SK-N-SH treated with all-trans-retinoic acid at 6 μM for 48 hours (cell line): ENCODE data around the gene CACNA1D.

Experiments used
- ATAC-seq: fragments of 200-7000 bp; cut with Tn5 transposase; 3 replicates; pipeline ENCODE4 v1.9.1; 2020; ENCODE audit warnings: mild to moderate bottlenecking, moderate library complexity
- ARNTL ChIP-seq: fragments of 450-650 bp; formaldehyde crosslinking; IDR thresholded peaks from 2 replicates; pipeline ENCODE4 v1.5.0; 2020; ENCODE audit warnings: low read depth, mild to moderate bottlenecking, moderate library complexity, borderline replicate concordance
- BACH2 ChIP-seq: fragments of 250-450 bp; sonication (Bioruptor Pico); IDR thresholded peaks from 2 replicates; pipeline ENCODE4 v1.9.0; 2021; ENCODE audit warnings: mild to moderate bottlenecking, borderline replicate concordance
- CSDC2 ChIP-seq: fragments of 250-450 bp; sonication (Bioruptor Pico); IDR thresholded peaks from 2 replicates; pipeline ENCODE4 v1.5.0; 2020; ENCODE audit warnings: mild to moderate bottlenecking, moderate library complexity
- CSRNP3 ChIP-seq: fragments of 250-450 bp; sonication (Bioruptor Pico); IDR thresholded peaks from 2 replicates; pipeline ENCODE4 v1.5.1; 2021; ENCODE audit warnings: mild to moderate bottlenecking, moderate library complexity
- GLIS3 ChIP-seq: fragments of 250-450 bp; sonication (Bioruptor Pico); IDR thresholded peaks from 2 replicates; pipeline ENCODE4 v1.5.0; 2020; ENCODE audit warnings: mild to moderate bottlenecking, moderate library complexity
- ISL1 ChIP-seq: fragments of 250-450 bp; sonication (Bioruptor Pico); IDR thresholded peaks from 2 replicates; pipeline ENCODE4 v2.1.2; 2022; ENCODE audit warnings: mild to moderate bottlenecking, moderate library complexity
- OSR1 ChIP-seq: fragments of 250-450 bp; sonication (Bioruptor Pico); IDR thresholded peaks from 2 replicates; pipeline ENCODE4 v1.8.0; 2022; ENCODE audit warnings: moderate library complexity, mild to moderate bottlenecking, inconsistent platforms
- POU6F1 ChIP-seq: fragments of 250-450 bp; sonication (Bioruptor Pico); IDR thresholded peaks from 2 replicates; pipeline ENCODE4 v1.8.0; 2021; ENCODE audit warnings: low read depth, mild to moderate bottlenecking, moderate library complexity, borderline replicate concordance
- PPARA ChIP-seq: fragments of 250-450 bp; sonication (Bioruptor Pico); IDR thresholded peaks from 2 replicates; pipeline ENCODE4 v1.5.0; 2020; ENCODE audit warnings: mild to moderate bottlenecking, borderline replicate concordance
- RARB ChIP-seq: fragments of 250-450 bp; sonication (Bioruptor Pico); IDR thresholded peaks from 2 replicates; pipeline ENCODE4 v1.8.0; 2021; ENCODE audit warnings: mild to moderate bottlenecking, moderate library complexity
- SNAI2 ChIP-seq: fragments of 250-450 bp; sonication (Bioruptor Pico); IDR thresholded peaks from 2 replicates; pipeline ENCODE4 v1.5.0; 2020; ENCODE audit warnings: mild to moderate bottlenecking, moderate library complexity
- TCF4 ChIP-seq: fragments of 250-450 bp; sonication (Bioruptor Pico); IDR thresholded peaks from 2 replicates; pipeline ENCODE4 v1.8.0; 2021; ENCODE audit warnings: mild to moderate bottlenecking, moderate library complexity, borderline replicate concordance
- TOX ChIP-seq: fragments of 250-450 bp; sonication (Bioruptor Pico); IDR thresholded peaks from 2 replicates; pipeline ENCODE4 v1.8.0; 2021; ENCODE audit warnings: mild to moderate bottlenecking, moderate library complexity, borderline replicate concordance
- ZC3H10 ChIP-seq: fragments of 250-450 bp; sonication (Bioruptor Pico); IDR thresholded peaks from 2 replicates; pipeline ENCODE4 v1.5.1; 2021; ENCODE audit warnings: mild to moderate bottlenecking, moderate library complexity
- ZFP3 ChIP-seq: fragments of 250-450 bp; sonication (Bioruptor Pico); IDR thresholded peaks from 2 replicates; pipeline ENCODE4 v1.5.0; 2020; ENCODE audit warnings: mild to moderate bottlenecking, moderate library complexity
- ZNF565 ChIP-seq: fragments of 450-650 bp; formaldehyde crosslinking; conservative IDR thresholded peaks from 2 replicates; pipeline ENCODE4 v1.5.0; 2020; ENCODE audit warnings: low read depth, mild to moderate bottlenecking, moderate library complexity
- ZNF70 ChIP-seq: fragments of 450-650 bp; formaldehyde crosslinking; IDR thresholded peaks from 2 replicates; pipeline ENCODE4 v1.5.0; 2020; ENCODE audit warnings: mild to moderate bottlenecking, moderate library complexity
- ZNF8 ChIP-seq: fragments of 450-650 bp; formaldehyde crosslinking; IDR thresholded peaks from 2 replicates; pipeline ENCODE4 v1.5.0; 2020; ENCODE audit warnings: mild to moderate bottlenecking, moderate library complexity
- TF ChIP-seq, protein P1 (sequence below): fragments of 250-450 bp; sonication (Bioruptor Pico); IDR thresholded peaks from 2 replicates; pipeline ENCODE4 v1.5.0; 2020; ENCODE audit warnings: mild to moderate bottlenecking, moderate library complexity
- TF ChIP-seq, protein P2 (sequence below): fragments of 250-450 bp; sonication (Bioruptor Pico); IDR thresholded peaks from 2 replicates; pipeline ENCODE4 v1.5.1; 2020; ENCODE audit warnings: low read depth, mild to moderate bottlenecking, moderate library complexity

CACNA1D gene

DNA sequence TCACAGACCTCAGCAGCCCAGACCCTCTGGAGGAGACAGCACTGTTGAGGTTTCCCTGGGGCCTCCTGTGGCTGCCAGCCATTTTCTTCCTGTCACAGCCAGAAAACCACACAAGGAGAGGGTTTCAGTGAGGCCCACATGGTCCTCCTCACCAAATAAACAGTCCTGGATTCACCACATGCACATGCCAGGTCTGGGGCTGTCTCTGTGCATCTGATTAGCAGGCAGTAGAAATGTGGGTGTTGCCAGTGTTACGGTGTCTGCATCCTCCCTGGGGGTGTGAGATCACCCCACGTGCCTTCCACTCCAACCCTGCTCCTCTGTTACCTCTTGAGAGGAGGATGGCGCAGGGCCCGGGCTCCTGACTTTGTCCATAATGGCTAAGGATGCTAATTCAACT, 211.4 kb downstream of the CACNA1D start:
- TF ChIP-seq ZNF8 (CRISPR knock-in tag) (no peak), ZC3H10 (CRISPR knock-in tag) (no peak), ARNTL (no peak), RARB (CRISPR knock-in tag) (no peak), ZNF70 (no peak), SNAI2 (CRISPR knock-in tag) (no peak), BACH2 (CRISPR knock-in tag) (no peak)
- no peak for ATAC-seq

GRCh38 chr3:53707222-53707621, 212.8 kb downstream of the CACNA1D start:
- ATAC-seq, result no peak
- no peak for TF ChIP-seq BACH2 (CRISPR knock-in tag)
- no peak for TF ChIP-seq RARB (CRISPR knock-in tag)
- TF ChIP-seq, protein P1, sequence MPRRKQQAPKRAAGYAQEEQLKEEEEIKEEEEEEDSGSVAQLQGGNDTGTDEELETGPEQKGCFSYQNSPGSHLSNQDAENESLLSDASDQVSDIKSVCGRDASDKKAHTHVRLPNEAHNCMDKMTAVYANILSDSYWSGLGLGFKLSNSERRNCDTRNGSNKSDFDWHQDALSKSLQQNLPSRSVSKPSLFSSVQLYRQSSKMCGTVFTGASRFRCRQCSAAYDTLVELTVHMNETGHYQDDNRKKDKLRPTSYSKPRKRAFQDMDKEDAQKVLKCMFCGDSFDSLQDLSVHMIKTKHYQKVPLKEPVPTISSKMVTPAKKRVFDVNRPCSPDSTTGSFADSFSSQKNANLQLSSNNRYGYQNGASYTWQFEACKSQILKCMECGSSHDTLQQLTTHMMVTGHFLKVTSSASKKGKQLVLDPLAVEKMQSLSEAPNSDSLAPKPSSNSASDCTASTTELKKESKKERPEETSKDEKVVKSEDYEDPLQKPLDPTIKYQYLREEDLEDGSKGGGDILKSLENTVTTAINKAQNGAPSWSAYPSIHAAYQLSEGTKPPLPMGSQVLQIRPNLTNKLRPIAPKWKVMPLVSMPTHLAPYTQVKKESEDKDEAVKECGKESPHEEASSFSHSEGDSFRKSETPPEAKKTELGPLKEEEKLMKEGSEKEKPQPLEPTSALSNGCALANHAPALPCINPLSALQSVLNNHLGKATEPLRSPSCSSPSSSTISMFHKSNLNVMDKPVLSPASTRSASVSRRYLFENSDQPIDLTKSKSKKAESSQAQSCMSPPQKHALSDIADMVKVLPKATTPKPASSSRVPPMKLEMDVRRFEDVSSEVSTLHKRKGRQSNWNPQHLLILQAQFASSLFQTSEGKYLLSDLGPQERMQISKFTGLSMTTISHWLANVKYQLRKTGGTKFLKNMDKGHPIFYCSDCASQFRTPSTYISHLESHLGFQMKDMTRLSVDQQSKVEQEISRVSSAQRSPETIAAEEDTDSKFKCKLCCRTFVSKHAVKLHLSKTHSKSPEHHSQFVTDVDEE (CRISPR knock-in tag), result no peak
- no peak for TF ChIP-seq ZFP3 (CRISPR knock-in tag)
- no peak for TF ChIP-seq PPARA (CRISPR knock-in tag)

- no peak for ATAC-seq
- no peak for TF ChIP-seq BACH2 (CRISPR knock-in tag)
- no peak for TF ChIP-seq ZNF8 (CRISPR knock-in tag)
- no peak for TF ChIP-seq ZNF70
- no peak for TF ChIP-seq GLIS3 (CRISPR knock-in tag)
- no peak for TF ChIP-seq ZC3H10 (CRISPR knock-in tag)
- TF ChIP-seq OSR1, result no peak
- TF ChIP-seq ZFP3 (CRISPR knock-in tag), result no peak
- TF ChIP-seq, protein P1 (CRISPR knock-in tag), result no peak
- TF ChIP-seq, protein P2, sequence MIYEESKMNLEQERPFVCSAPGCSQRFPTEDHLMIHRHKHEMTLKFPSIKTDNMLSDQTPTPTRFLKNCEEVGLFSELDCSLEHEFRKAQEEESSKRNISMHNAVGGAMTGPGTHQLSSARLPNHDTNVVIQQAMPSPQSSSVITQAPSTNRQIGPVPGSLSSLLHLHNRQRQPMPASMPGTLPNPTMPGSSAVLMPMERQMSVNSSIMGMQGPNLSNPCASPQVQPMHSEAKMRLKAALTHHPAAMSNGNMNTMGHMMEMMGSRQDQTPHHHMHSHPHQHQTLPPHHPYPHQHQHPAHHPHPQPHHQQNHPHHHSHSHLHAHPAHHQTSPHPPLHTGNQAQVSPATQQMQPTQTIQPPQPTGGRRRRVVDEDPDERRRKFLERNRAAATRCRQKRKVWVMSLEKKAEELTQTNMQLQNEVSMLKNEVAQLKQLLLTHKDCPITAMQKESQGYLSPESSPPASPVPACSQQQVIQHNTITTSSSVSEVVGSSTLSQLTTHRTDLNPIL, result no peak
- TF ChIP-seq PPARA (CRISPR knock-in tag), result no peak
- TF ChIP-seq CSRNP3 (CRISPR knock-in tag), result no peak
- no peak for TF ChIP-seq POU6F1 (CRISPR knock-in tag)
- TF ChIP-seq RARB (CRISPR knock-in tag), result no peak
- no peak for TF ChIP-seq ZNF565
- no peak for TF ChIP-seq TCF4
Observed at GRCh38 chr3:53708001-53708621, 213.7 kb downstream of the CACNA1D start.

- no peak for ATAC-seq
- no peak for TF ChIP-seq ZC3H10 (CRISPR knock-in tag)
- TF ChIP-seq ZNF565, result no peak
- no peak for TF ChIP-seq POU6F1 (CRISPR knock-in tag)
- TF ChIP-seq, protein P2, result no peak
- TF ChIP-seq ZNF70, result no peak
- no peak for TF ChIP-seq CSDC2 (CRISPR knock-in tag)
- TF ChIP-seq PPARA (CRISPR knock-in tag), result no peak
- no peak for TF ChIP-seq ISL1 (CRISPR knock-in tag)
- no peak for TF ChIP-seq TOX (CRISPR knock-in tag)
- TF ChIP-seq RARB (CRISPR knock-in tag), result no peak
Observed at GRCh38 chr3:53709256-53709655, 214.8 kb downstream of the CACNA1D start.
